ENCODE results near the gene ADAMTS17. TPM values are rescaled to one million over a fixed set of nuclear protein-coding genes. Genes with fewer than 3 reads are reported as not detected.

The ADAMTS17 gene
- total and polyA plus RNA-seq, 4 donors = 0.28 to 46.9 (median 9.1) TPM

DNA sequence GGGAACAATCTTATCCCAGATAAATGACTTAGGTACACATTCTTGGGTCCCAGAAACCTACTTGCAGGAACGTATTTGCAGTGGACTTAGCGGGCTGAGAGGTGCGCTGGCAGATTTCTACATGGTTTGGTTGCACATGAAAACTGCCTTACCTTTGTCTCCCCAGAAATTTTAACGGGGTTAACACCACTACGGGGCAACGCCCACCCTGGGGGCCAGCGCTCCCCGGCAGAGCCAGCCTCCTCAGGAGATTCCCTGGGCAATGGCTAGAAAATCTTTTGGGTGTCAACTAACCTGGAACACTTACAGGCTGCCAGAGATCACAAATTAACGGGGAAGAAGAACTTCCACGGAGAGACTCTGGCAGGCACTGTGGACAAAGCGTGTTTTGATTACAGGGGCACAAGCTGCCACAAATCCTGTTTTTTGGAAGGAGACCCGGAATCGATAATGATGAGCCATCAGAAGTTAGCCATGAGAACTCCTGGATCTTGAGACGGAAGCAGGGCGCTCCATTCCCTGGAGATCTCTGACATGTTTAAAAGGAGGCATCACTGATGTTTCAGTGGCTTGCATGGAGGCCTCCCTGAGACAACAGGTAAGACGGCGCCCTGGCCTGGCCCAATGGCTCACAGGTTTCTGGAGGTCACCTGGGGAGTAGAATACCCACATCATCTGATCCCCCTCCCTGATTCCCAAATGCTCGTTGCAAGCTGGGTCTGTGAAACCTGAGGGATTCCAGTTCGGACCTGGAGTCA, 288.9 kb downstream of the ADAMTS17 start:
- TF ChIP-seq, protein P1, sequence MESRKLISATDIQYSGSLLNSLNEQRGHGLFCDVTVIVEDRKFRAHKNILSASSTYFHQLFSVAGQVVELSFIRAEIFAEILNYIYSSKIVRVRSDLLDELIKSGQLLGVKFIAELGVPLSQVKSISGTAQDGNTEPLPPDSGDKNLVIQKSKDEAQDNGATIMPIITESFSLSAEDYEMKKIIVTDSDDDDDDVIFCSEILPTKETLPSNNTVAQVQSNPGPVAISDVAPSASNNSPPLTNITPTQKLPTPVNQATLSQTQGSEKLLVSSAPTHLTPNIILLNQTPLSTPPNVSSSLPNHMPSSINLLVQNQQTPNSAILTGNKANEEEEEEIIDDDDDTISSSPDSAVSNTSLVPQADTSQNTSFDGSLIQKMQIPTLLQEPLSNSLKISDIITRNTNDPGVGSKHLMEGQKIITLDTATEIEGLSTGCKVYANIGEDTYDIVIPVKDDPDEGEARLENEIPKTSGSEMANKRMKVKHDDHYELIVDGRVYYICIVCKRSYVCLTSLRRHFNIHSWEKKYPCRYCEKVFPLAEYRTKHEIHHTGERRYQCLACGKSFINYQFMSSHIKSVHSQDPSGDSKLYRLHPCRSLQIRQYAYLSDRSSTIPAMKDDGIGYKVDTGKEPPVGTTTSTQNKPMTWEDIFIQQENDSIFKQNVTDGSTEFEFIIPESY (IDR thresholded peaks at IDR 0.05) = no peak
- no peak for TF ChIP-seq EGR1 (IDR thresholded peaks at IDR 0.05; ENCODE audit: low read depth in 2 of 2)
- no peak for TF ChIP-seq HNF4G (IDR thresholded peaks at IDR 0.05)
- no peak for TF ChIP-seq JUND (IDR thresholded peaks at IDR 0.05)
- TF ChIP-seq, protein P2, sequence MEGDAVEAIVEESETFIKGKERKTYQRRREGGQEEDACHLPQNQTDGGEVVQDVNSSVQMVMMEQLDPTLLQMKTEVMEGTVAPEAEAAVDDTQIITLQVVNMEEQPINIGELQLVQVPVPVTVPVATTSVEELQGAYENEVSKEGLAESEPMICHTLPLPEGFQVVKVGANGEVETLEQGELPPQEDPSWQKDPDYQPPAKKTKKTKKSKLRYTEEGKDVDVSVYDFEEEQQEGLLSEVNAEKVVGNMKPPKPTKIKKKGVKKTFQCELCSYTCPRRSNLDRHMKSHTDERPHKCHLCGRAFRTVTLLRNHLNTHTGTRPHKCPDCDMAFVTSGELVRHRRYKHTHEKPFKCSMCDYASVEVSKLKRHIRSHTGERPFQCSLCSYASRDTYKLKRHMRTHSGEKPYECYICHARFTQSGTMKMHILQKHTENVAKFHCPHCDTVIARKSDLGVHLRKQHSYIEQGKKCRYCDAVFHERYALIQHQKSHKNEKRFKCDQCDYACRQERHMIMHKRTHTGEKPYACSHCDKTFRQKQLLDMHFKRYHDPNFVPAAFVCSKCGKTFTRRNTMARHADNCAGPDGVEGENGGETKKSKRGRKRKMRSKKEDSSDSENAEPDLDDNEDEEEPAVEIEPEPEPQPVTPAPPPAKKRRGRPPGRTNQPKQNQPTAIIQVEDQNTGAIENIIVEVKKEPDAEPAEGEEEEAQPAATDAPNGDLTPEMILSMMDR (IDR thresholded peaks at IDR 0.05; ENCODE audit: low read depth, low read length, missing input control) = no peak
- TF ChIP-seq SP1 (IDR thresholded peaks at IDR 0.05) = no peak
- TF ChIP-seq, protein P3, sequence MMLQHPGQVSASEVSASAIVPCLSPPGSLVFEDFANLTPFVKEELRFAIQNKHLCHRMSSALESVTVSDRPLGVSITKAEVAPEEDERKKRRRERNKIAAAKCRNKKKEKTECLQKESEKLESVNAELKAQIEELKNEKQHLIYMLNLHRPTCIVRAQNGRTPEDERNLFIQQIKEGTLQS (IDR thresholded peaks at IDR 0.05) = no peak
- TF ChIP-seq FOXA2 (IDR thresholded peaks at IDR 0.05) = no peak
- TF ChIP-seq MAX (IDR thresholded peaks at IDR 0.05) = no peak
- TF ChIP-seq GABPA (IDR thresholded peaks at IDR 0.05 in 1 of 2, conservative IDR thresholded peaks at IDR 0.05 in 1 of 2) = no peak
- no peak for TF ChIP-seq HNF4A (conservative IDR thresholded peaks at IDR 0.05)
- TF ChIP-seq TAF1 (conservative IDR thresholded peaks at IDR 0.05) = no peak
- TF ChIP-seq NR2F2 (IDR thresholded peaks at IDR 0.05) = no peak
- TF ChIP-seq, protein P4, sequence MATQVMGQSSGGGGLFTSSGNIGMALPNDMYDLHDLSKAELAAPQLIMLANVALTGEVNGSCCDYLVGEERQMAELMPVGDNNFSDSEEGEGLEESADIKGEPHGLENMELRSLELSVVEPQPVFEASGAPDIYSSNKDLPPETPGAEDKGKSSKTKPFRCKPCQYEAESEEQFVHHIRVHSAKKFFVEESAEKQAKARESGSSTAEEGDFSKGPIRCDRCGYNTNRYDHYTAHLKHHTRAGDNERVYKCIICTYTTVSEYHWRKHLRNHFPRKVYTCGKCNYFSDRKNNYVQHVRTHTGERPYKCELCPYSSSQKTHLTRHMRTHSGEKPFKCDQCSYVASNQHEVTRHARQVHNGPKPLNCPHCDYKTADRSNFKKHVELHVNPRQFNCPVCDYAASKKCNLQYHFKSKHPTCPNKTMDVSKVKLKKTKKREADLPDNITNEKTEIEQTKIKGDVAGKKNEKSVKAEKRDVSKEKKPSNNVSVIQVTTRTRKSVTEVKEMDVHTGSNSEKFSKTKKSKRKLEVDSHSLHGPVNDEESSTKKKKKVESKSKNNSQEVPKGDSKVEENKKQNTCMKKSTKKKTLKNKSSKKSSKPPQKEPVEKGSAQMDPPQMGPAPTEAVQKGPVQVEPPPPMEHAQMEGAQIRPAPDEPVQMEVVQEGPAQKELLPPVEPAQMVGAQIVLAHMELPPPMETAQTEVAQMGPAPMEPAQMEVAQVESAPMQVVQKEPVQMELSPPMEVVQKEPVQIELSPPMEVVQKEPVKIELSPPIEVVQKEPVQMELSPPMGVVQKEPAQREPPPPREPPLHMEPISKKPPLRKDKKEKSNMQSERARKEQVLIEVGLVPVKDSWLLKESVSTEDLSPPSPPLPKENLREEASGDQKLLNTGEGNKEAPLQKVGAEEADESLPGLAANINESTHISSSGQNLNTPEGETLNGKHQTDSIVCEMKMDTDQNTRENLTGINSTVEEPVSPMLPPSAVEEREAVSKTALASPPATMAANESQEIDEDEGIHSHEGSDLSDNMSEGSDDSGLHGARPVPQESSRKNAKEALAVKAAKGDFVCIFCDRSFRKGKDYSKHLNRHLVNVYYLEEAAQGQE (IDR thresholded peaks at IDR 0.05) = no peak
- 88% methylated on average over 19 of the region's 19 CpGs for WGBS
- Histone ChIP-seq H3K36me3 (ENCODE audit: control insufficient read depth in 4 of 4, insufficient read depth in 3 of 4, low read depth in 1 of 4, low read length in 3 of 4) (peaks cover 0 to 4% (median under 1%) of the 10 kb centered on the region in 4 donors), H3K27ac (ENCODE audit: low read depth in 1 of 2, low read length in 2 of 2) (no peak overlapping the region), H3K27me3 (ENCODE audit: control insufficient read depth in 4 of 4, insufficient read depth in 4 of 4, low read length in 3 of 4) (no peaks in the 10 kb centered on the region), H3K4me1 (ENCODE audit: control insufficient read depth in 4 of 4, insufficient read depth in 4 of 4, low read length in 3 of 4) (no peaks in the 10 kb centered on the region), H3K9ac (ENCODE audit: low read depth in 1 of 2, low read length in 2 of 2) (no peak overlapping the region), H3K4me3 (ENCODE audit: low read depth in 1 of 3, low read length in 3 of 3) (no peak overlapping the region), H3K9me3 (ENCODE audit: control insufficient read depth in 4 of 4, low read length in 3 of 4) (no peaks in the 10 kb centered on the region)
- DNase-seq (ENCODE audit: low spot score) = no peak
